WTC11 (cell line): ENCODE results near the gene ZNF484. TPM values are rescaled to one million over a fixed set of nuclear protein-coding genes. Genes with fewer than 3 reads are reported as not detected.
"Not testable (repeated sequence)": the region's sequence is repeated elsewhere in the genome, so short reads cannot be mapped to it uniquely, and the experiment has no call there.

Source experiments
- ATAC-seq: fragments of 200-7000 bp; cut with Tn5 transposase; 2 replicates; pipeline ENCODE4 v1.10.0; 2021; ENCODE audit warnings: mild to moderate bottlenecking, moderate library complexity
- CTCF ChIA-PET: fragments of 300-600 bp; sonication (Branson Sonifier 250); formaldehyde crosslinking; loops from one replicate; lab custom pipeline; 2021; ENCODE audit warnings: antibody characterized with exemption; lab: Charles Lee
- POLR2A ChIA-PET: fragments of 350-600 bp; sonication (Branson Sonifier 250); formaldehyde crosslinking; loops from one replicate; lab custom pipeline; 2021; ENCODE audit warnings: antibody characterized with exemption; lab: Charles Lee
- DNase-seq: peaks from one replicate; pipeline ENCODE4 v3.0.0; 2021; ENCODE audit warnings: low spot score
- H3K27ac Mint-ChIP-seq: 2 replicates; pipeline ENCODE4 v1.8.0; 2021; ENCODE audit warnings: mixed read lengths
- H3K27me3 Mint-ChIP-seq: 2 replicates; pipeline ENCODE4 v1.8.0; 2021; ENCODE audit warnings: low read depth, mild to moderate bottlenecking, moderate library complexity, mixed read lengths
- H3K36me3 Mint-ChIP-seq: 2 replicates; pipeline ENCODE4 v1.8.0; 2021; ENCODE audit warnings: mixed read lengths
- H3K4me1 Mint-ChIP-seq: 2 replicates; pipeline ENCODE4 v1.8.0; 2022; ENCODE audit warnings: mixed read lengths
- H3K4me3 Mint-ChIP-seq: 2 replicates; pipeline ENCODE4 v1.8.0; 2021; ENCODE audit warnings: mild to moderate bottlenecking, moderate library complexity, mixed read lengths
- H3K9me3 Mint-ChIP-seq: 2 replicates; pipeline ENCODE4 v1.8.0; 2021; ENCODE audit warnings: mixed read lengths
- CREM ChIP-seq: sonication (generic); formaldehyde crosslinking; IDR thresholded peaks from 2 replicates; pipeline ENCODE4 v1.8.1; 2022; ENCODE audit warnings: mild to moderate bottlenecking, missing genetic modification reagents, moderate library complexity
- ELF4 ChIP-seq: sonication (generic); formaldehyde crosslinking; IDR thresholded peaks from 2 replicates; pipeline ENCODE4 v1.8.1; 2022; ENCODE audit warnings: low read depth, mild to moderate bottlenecking, moderate library complexity, missing genetic modification reagents
- EMX1 ChIP-seq: fragments of 250-450 bp; sonication (Bioruptor Pico); IDR thresholded peaks from 2 replicates; pipeline ENCODE4 v1.8.0; 2021; ENCODE audit warnings: mild to moderate bottlenecking
- FOXP1 ChIP-seq: sonication (generic); formaldehyde crosslinking; IDR thresholded peaks from 2 replicates; pipeline ENCODE4 v1.8.0; 2022; ENCODE audit warnings: missing genetic modification reagents, mild to moderate bottlenecking, moderate library complexity, borderline replicate concordance
- GABPB1 ChIP-seq: sonication (generic); formaldehyde crosslinking; IDR thresholded peaks from 2 replicates; pipeline ENCODE4 v1.8.1; 2023; ENCODE audit warnings: mild to moderate bottlenecking, missing genetic modification reagents
- NFATC4 ChIP-seq: fragments of 250-450 bp; sonication (Bioruptor Pico); IDR thresholded peaks from 2 replicates; pipeline ENCODE4 v1.9.0; 2021; ENCODE audit warnings: mild to moderate bottlenecking
- NR1H2 ChIP-seq: sonication (generic); formaldehyde crosslinking; IDR thresholded peaks from 2 replicates; pipeline ENCODE4 v1.9.0; 2021; ENCODE audit warnings: mild to moderate bottlenecking, moderate library complexity, missing genetic modification reagents
- PREB ChIP-seq: sonication (generic); formaldehyde crosslinking; IDR thresholded peaks from 2 replicates; pipeline ENCODE4 v1.8.1; 2022; ENCODE audit warnings: mild to moderate bottlenecking, missing genetic modification reagents, moderate library complexity, borderline replicate concordance
- PRRX2 ChIP-seq: fragments of 250-450 bp; sonication (Bioruptor Pico); IDR thresholded peaks from 2 replicates; pipeline ENCODE4 v1.8.0; 2021; ENCODE audit warnings: mild to moderate bottlenecking
- SMAD4 ChIP-seq: sonication (generic); formaldehyde crosslinking; IDR thresholded peaks from 2 replicates; pipeline ENCODE4 v1.8.0; 2022; ENCODE audit warnings: mild to moderate bottlenecking, missing genetic modification reagents
- SOX15 ChIP-seq: fragments of 250-450 bp; sonication (Bioruptor Pico); IDR thresholded peaks from 2 replicates; pipeline ENCODE4 v1.9.0; 2021; ENCODE audit warnings: mild to moderate bottlenecking
- TCF7 ChIP-seq: sonication (generic); formaldehyde crosslinking; IDR thresholded peaks from 2 replicates; pipeline ENCODE4 v1.8.0; 2022; ENCODE audit warnings: mild to moderate bottlenecking, low read depth, missing genetic modification reagents, moderate library complexity
- TEAD1 ChIP-seq: sonication (generic); formaldehyde crosslinking; IDR thresholded peaks from 2 replicates; pipeline ENCODE4 v1.8.0; 2022; ENCODE audit warnings: mild to moderate bottlenecking, missing genetic modification reagents
- ZNF396 ChIP-seq: fragments of 250-450 bp; sonication (Bioruptor Pico); IDR thresholded peaks from 2 replicates; pipeline ENCODE4 v1.8.0; 2021; ENCODE audit warnings: mild to moderate bottlenecking, moderate library complexity, borderline replicate concordance
- total RNA-seq: library from RNA; stranded (reverse); gene quantifications from 3 replicates; pipeline ENCODE4 v1.2.3, GENCODE V29; 2021
- TF ChIP-seq, protein P1 (sequence below): sonication (generic); formaldehyde crosslinking; IDR thresholded peaks from 2 replicates; pipeline ENCODE4 v1.8.0; 2022; ENCODE audit warnings: mild to moderate bottlenecking, missing genetic modification reagents
- TF ChIP-seq, protein P2 (sequence below): fragments of 250-450 bp; sonication (Bioruptor Pico); IDR thresholded peaks from 2 replicates; pipeline ENCODE4 v1.9.0; 2021; ENCODE audit warnings: moderate library complexity, mild to moderate bottlenecking, inconsistent platforms, borderline replicate concordance
- TF ChIP-seq, protein P3 (sequence below): sonication (generic); formaldehyde crosslinking; conservative IDR thresholded peaks from 2 replicates; pipeline ENCODE4 v1.8.1; 2022; ENCODE audit warnings: mild to moderate bottlenecking, missing genetic modification reagents
- TF ChIP-seq, protein P4 (sequence below): sonication (generic); formaldehyde crosslinking; IDR thresholded peaks from 2 replicates; pipeline ENCODE4 v1.8.1; 2022; ENCODE audit warnings: mild to moderate bottlenecking, moderate library complexity, missing genetic modification reagents
- TF ChIP-seq, protein P5 (sequence below): sonication (generic); formaldehyde crosslinking; IDR thresholded peaks from 2 replicates; pipeline ENCODE4 v1.8.1; 2023; ENCODE audit warnings: mild to moderate bottlenecking, missing genetic modification reagents, moderate library complexity
- TF ChIP-seq, protein P6 (sequence below): sonication (generic); formaldehyde crosslinking; IDR thresholded peaks from 2 replicates; pipeline ENCODE4 v1.8.1; 2022; ENCODE audit warnings: missing genetic modification reagents, borderline replicate concordance

Gene ZNF484
- total RNA-seq, 1 experiment from 2014 or later, result 14.1 TPM

DNA sequence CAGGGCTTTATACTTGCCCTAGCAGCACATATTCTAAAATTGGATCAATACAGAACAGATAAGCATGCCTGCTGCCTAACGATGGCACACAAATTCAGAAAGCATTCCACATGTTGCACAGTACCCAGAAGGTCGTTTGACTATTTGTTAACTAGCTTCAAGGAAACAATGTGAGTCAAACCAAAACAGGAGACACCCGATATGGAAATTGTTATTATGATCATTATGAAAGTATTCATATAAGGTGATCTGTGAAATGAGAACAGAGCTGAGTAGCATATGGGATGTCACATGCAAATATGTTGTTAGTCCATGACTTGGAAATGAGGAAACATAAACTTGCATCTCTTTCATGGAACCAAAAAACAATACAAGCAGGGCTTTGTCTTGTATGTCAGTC, 56.9 kb downstream of the ZNF484 start (continued):
- TF ChIP-seq, protein P1, sequence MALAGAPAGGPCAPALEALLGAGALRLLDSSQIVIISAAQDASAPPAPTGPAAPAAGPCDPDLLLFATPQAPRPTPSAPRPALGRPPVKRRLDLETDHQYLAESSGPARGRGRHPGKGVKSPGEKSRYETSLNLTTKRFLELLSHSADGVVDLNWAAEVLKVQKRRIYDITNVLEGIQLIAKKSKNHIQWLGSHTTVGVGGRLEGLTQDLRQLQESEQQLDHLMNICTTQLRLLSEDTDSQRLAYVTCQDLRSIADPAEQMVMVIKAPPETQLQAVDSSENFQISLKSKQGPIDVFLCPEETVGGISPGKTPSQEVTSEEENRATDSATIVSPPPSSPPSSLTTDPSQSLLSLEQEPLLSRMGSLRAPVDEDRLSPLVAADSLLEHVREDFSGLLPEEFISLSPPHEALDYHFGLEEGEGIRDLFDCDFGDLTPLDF (CRISPR knock-in tag), result no peak
- TF ChIP-seq, protein P2, sequence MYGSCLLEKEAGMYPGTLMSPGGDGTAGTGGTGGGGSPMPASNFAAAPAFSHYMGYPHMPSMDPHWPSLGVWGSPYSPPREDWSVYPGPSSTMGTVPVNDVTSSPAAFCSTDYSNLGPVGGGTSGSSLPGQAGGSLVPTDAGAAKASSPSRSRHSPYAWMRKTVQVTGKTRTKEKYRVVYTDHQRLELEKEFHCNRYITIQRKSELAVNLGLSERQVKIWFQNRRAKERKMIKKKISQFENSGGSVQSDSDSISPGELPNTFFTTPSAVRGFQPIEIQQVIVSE (CRISPR knock-in tag), result no peak
- TF ChIP-seq ELF4 (CRISPR knock-in tag), result no peak
- TF ChIP-seq, protein P3, sequence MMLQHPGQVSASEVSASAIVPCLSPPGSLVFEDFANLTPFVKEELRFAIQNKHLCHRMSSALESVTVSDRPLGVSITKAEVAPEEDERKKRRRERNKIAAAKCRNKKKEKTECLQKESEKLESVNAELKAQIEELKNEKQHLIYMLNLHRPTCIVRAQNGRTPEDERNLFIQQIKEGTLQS, result no peak

DNA sequence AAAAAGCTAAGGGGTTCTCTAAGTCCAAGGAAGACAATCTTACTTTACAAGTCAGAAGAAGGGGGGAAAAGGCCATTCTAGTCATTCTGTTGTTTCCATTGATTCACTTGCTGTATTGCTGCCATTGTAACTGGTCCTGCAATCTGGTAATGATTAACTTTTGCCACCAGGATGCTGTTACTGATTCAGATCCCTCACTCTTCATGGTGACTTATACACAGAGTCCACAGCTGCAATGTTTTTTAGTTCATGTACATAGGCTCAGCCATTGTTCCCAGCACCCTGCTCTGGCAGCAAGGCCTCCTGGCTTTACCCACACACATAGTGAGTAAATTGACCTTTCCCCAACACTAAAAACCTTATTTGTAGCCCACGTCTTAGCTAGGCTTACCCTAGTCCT, 57.9 kb downstream of the ZNF484 start:
- H3K27ac Mint-ChIP-seq, H3K4me1 Mint-ChIP-seq, H3K4me3 Mint-ChIP-seq, DNase-seq, ATAC-seq, CTCF ChIA-PET, H3K27me3 Mint-ChIP-seq, H3K36me3 Mint-ChIP-seq, H3K9me3 Mint-ChIP-seq, POLR2A ChIA-PET: not testable (repeated sequence)

DNA sequence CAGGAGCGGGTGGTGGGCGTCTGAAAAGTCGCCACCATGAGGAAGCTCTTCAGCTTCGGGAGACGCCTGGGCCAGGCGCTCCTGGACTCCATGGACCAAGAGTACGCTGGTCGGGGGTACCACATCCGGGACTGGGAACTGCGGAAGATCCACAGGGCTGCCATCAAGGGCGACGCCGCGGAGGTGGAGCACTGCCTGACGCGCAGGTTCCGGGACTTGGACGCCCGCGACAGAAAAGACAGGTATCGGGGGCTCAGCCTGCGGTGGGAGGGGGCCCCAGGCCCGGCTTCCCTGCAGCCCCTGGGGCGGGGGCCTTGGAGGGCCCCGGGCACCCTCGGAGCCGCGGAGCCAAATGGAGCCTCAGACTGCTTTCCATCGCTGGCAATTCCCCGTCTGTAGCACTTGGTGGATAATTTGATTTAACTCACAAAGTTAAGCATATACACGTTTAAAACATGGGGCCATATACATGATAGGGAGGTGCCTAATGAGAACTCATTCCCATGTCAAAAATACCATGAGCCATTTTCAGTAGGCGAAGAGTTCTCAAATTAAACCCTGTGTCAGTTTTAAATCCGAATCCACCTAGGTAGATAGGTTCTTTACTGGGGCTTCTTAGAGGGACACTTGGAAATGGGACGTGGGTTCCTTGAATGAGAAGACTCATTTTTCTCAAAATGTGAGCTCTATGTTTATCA, 68.1 kb downstream of the ZNF484 start:
- H3K27ac Mint-ChIP-seq, H3K36me3 Mint-ChIP-seq, POLR2A ChIA-PET, H3K9me3 Mint-ChIP-seq: not testable (repeated sequence)
- Mint-ChIP-seq H3K27me3 (peaks cover 66% of the 10 kb centered on the region), H3K4me3 (peak overlapping the region; percentile 87), H3K4me1 (peaks cover 18% of the 10 kb centered on the region)
- CTCF ChIA-PET, result interaction anchor here (0.6 to 2.8 kb wide), 10 partner anchors 10 to 226 kb away, joined by 3 to 28 read pairs (median 4); no protein-coding TSS in a partner anchor
- ATAC-seq (peak; percentile 36), DNase-seq (peak; percentile 40)

DNA sequence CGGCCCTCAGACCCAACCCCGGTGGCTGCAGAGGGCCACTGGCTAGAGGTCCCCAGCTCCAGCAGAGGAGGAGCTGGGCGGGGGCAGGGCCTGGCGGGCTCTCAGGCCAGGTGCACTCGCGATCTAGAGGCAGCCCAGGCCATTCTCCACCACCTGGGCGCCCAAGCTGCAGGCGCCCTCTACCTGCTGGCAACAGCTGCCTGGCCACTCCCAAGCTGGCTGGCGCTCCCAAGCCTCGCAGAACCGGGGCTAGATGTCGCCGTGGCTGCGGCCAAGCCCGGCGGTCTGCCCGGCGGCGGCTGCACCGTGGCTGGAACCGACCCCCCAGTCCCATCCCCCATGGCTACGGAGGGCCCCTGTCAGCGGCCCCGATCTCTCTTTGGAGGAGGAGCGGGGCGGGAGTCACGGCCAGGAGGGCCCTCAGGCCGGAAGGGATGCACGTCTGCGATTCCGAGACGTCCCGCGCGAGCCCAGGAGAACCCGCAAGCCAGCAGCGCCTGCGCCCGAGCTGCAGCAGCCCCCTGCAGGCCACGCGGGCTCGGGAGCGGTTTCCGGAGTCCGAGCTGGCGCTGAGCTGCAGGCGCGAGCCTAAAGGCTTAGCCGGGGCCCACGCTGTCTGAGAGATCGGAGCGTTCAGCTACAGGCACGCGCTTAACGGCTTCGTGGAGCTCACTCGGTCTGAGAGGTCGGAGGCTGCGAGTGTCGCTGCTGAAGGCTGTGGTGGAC, 68.9 kb downstream of the ZNF484 start:
- no peaks in the 10 kb centered on the region for H3K9me3 Mint-ChIP-seq
- DNase-seq (peak; percentile 80), ATAC-seq (peak; percentile 83)
- peaks cover 66% of the 10 kb centered on the region for H3K27me3 Mint-ChIP-seq
- ChIA-PET CTCF (interaction anchor here (0.6 to 2.8 kb wide), 18 partner anchors 9 to 494 kb away, joined by 3 to 28 read pairs (median 3); no protein-coding TSS in a partner anchor), POLR2A (no interaction called here)
- H3K4me3 Mint-ChIP-seq, result peak overlapping the region; percentile 87
- H3K4me1 Mint-ChIP-seq, result peaks cover 18% of the 10 kb centered on the region
- no peaks in the 10 kb centered on the region for H3K36me3 Mint-ChIP-seq
- no peak overlapping the region for H3K27ac Mint-ChIP-seq
- TF ChIP-seq PRRX2 (CRISPR knock-in tag), result no peak
- no peak for TF ChIP-seq ZNF396 (CRISPR knock-in tag)
- TF ChIP-seq NR1H2 (CRISPR knock-in tag), result no peak
- no peak for TF ChIP-seq SOX15
- TF ChIP-seq TEAD1 (CRISPR knock-in tag), result no peak
- no peak for TF ChIP-seq PREB (CRISPR knock-in tag)
- TF ChIP-seq SMAD4 (CRISPR knock-in tag), result no peak
- no peak for TF ChIP-seq EMX1 (CRISPR knock-in tag)
- TF ChIP-seq CREM (CRISPR knock-in tag), result no peak
- TF ChIP-seq, protein P4, sequence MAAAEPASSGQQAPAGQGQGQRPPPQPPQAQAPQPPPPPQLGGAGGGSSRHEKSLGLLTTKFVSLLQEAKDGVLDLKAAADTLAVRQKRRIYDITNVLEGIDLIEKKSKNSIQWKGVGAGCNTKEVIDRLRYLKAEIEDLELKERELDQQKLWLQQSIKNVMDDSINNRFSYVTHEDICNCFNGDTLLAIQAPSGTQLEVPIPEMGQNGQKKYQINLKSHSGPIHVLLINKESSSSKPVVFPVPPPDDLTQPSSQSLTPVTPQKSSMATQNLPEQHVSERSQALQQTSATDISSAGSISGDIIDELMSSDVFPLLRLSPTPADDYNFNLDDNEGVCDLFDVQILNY (CRISPR knock-in tag), result peak; percentile 59; the same call in 1 of the 2 replicates
- TF ChIP-seq, protein P5, sequence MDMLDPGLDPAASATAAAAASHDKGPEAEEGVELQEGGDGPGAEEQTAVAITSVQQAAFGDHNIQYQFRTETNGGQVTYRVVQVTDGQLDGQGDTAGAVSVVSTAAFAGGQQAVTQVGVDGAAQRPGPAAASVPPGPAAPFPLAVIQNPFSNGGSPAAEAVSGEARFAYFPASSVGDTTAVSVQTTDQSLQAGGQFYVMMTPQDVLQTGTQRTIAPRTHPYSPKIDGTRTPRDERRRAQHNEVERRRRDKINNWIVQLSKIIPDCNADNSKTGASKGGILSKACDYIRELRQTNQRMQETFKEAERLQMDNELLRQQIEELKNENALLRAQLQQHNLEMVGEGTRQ (CRISPR knock-in tag), result no peak
- TF ChIP-seq, protein P2 (CRISPR knock-in tag), result no peak
- no peak for TF ChIP-seq TCF7 (CRISPR knock-in tag)
- no peak for TF ChIP-seq NFATC4 (CRISPR knock-in tag)
- peak; percentile 62 for TF ChIP-seq FOXP1
- TF ChIP-seq GABPB1 (CRISPR knock-in tag), result no peak
- TF ChIP-seq, protein P6, sequence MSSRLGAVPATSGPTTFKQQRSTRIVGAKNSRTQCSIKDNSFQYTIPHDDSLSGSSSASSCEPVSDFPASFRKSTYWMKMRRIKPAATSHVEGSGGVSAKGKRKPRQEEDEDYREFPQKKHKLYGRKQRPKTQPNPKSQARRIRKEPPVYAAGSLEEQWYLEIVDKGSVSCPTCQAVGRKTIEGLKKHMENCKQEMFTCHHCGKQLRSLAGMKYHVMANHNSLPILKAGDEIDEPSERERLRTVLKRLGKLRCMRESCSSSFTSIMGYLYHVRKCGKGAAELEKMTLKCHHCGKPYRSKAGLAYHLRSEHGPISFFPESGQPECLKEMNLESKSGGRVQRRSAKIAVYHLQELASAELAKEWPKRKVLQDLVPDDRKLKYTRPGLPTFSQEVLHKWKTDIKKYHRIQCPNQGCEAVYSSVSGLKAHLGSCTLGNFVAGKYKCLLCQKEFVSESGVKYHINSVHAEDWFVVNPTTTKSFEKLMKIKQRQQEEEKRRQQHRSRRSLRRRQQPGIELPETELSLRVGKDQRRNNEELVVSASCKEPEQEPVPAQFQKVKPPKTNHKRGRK (CRISPR knock-in tag), result no peak
